ENCODE measurements around the gene GALNT17.

DNA sequence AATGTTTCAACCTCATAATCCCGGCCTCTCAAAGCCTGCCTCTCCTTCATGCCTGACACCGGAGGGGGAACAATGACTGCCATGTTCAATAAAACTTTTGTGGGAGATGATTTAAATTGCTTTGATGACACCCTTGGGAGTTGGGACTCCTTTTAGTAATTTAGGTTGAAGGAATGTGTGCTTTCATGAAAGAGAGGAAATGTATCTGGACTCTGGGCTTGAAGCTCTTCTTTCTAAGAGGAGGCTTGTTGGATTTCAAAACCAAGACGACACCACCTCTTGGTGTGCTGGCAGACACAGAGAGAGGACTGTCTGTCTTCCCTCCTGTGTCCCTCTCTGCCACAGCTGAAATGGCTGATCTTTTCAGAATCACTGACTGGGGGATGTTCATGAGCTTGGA, 168.1 kb downstream of the GALNT17 start:
- TF ChIP-seq GATA2 (IDR thresholded peaks at IDR 0.05; ENCODE audit: low read depth, low read length) (no peak), GATA3 (IDR thresholded peaks at IDR 0.05; ENCODE audit: low read depth, low read length) (no peak)

Data from SH-SY5Y (cell line).